ENCODE data around the gene EIF3L.

The EIF3L gene

DNA sequence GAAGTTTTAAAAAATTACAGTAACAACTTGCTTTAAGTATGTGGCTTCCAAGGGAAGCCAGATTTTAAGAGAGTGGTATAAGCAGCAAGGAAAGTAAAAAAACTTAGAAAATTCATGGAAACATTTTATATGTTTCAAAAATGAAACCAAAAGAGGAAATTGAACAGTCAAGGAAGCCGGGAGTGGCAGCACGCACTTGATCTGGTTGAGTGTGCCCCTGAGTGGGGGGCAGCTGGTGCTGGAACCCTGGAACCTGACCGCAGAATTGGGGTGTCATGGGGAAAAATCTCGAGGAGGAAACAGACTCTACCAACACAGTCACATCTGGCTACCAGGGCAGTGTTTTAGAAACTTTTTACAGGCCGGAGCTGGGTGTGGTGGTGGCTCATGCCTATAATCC, 70.9 kb downstream of the EIF3L start:
- H3K4me3 ChIP-seq (ENCODE audit: insufficient read depth, low read length, poor library complexity, severe bottlenecking) = no peak overlapping the region
- H2AFZ ChIP-seq (ENCODE audit: low read depth, low read length, severe bottlenecking) = no peak overlapping the region
- H3K9me2 ChIP-seq (replicated peaks; ENCODE audit: insufficient read depth, low read length) = no peaks in the 10 kb centered on the region
- H3K4me2 ChIP-seq (ENCODE audit: low read depth, low read length, poor library complexity, severe bottlenecking) = no peak overlapping the region
- no peaks in the 10 kb centered on the region for H3F3A ChIP-seq (ENCODE audit: insufficient read depth)
- H3K27me3 ChIP-seq (ENCODE audit: low read length) = no peaks in the 10 kb centered on the region
- H4K20me1 ChIP-seq (ENCODE audit: low read depth, low read length) = no peaks in the 10 kb centered on the region
- H3K36me3 ChIP-seq (ENCODE audit: low read length) = no peaks in the 10 kb centered on the region
- TF ChIP-seq, protein P1, sequence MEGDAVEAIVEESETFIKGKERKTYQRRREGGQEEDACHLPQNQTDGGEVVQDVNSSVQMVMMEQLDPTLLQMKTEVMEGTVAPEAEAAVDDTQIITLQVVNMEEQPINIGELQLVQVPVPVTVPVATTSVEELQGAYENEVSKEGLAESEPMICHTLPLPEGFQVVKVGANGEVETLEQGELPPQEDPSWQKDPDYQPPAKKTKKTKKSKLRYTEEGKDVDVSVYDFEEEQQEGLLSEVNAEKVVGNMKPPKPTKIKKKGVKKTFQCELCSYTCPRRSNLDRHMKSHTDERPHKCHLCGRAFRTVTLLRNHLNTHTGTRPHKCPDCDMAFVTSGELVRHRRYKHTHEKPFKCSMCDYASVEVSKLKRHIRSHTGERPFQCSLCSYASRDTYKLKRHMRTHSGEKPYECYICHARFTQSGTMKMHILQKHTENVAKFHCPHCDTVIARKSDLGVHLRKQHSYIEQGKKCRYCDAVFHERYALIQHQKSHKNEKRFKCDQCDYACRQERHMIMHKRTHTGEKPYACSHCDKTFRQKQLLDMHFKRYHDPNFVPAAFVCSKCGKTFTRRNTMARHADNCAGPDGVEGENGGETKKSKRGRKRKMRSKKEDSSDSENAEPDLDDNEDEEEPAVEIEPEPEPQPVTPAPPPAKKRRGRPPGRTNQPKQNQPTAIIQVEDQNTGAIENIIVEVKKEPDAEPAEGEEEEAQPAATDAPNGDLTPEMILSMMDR (IDR thresholded peaks at IDR 0.05; ENCODE audit: insufficient read depth, low read length, poor library complexity, severe bottlenecking) = no peak
- TF ChIP-seq EZH2phosphoT487 (conservative IDR thresholded peaks at IDR 0.05; ENCODE audit: low read length) = no peak
- no peak overlapping the region for H3K27ac ChIP-seq (ENCODE audit: low read depth, low read length)
- H3K9me3 ChIP-seq (ENCODE audit: insufficient read depth, low read length) = no peaks in the 10 kb centered on the region
- no peak overlapping the region for H3K9ac ChIP-seq (ENCODE audit: low read length)
- no peaks in the 10 kb centered on the region for H3K79me2 ChIP-seq (ENCODE audit: insufficient read depth, low read length)

DNA sequence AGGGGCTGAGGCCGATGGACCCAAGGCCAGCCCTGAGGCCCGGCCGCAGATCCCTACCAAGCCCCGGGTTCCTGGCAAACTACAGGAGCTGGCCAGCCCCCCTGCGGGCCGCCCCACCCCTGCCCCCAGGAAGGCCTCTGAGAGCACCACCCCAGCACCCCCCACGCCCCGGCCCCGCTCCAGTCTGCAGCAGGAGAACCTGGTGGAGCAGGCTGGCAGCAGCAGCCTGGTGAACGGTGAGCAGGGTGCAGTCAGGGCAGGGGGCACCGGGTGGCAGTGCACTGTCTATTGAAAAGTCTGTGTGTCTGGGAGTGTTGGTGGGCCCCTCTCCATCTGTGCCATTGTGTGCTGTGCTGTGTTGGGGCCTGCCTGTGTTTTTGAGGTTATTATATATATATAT, 73.0 kb downstream of the EIF3L start:
- H3K9me3 ChIP-seq (ENCODE audit: insufficient read depth, low read length) = no peaks in the 10 kb centered on the region
- H3K4me2 ChIP-seq (ENCODE audit: low read depth, low read length, poor library complexity, severe bottlenecking) = no peak overlapping the region
- TF ChIP-seq, protein P1 (IDR thresholded peaks at IDR 0.05; ENCODE audit: insufficient read depth, low read length, poor library complexity, severe bottlenecking) = no peak
- no peak for TF ChIP-seq EZH2phosphoT487 (conservative IDR thresholded peaks at IDR 0.05; ENCODE audit: low read length)
- no peaks in the 10 kb centered on the region for H3K36me3 ChIP-seq (ENCODE audit: low read length)
- H3K9ac ChIP-seq (ENCODE audit: low read length) = no peak overlapping the region
- H3K9me2 ChIP-seq (replicated peaks; ENCODE audit: insufficient read depth, low read length) = no peaks in the 10 kb centered on the region
- H3K4me3 ChIP-seq (ENCODE audit: insufficient read depth, low read length, poor library complexity, severe bottlenecking) = no peak overlapping the region
- no peaks in the 10 kb centered on the region for H3K27me3 ChIP-seq (ENCODE audit: low read length)
- no peaks in the 10 kb centered on the region for H4K20me1 ChIP-seq (ENCODE audit: low read depth, low read length)
- H3K27ac ChIP-seq (ENCODE audit: low read depth, low read length) = no peak overlapping the region
- H3K79me2 ChIP-seq (ENCODE audit: insufficient read depth, low read length) = no peaks in the 10 kb centered on the region
- no peaks in the 10 kb centered on the region for H3F3A ChIP-seq (ENCODE audit: insufficient read depth)
- H2AFZ ChIP-seq (ENCODE audit: low read depth, low read length, severe bottlenecking) = no peak overlapping the region

DNA sequence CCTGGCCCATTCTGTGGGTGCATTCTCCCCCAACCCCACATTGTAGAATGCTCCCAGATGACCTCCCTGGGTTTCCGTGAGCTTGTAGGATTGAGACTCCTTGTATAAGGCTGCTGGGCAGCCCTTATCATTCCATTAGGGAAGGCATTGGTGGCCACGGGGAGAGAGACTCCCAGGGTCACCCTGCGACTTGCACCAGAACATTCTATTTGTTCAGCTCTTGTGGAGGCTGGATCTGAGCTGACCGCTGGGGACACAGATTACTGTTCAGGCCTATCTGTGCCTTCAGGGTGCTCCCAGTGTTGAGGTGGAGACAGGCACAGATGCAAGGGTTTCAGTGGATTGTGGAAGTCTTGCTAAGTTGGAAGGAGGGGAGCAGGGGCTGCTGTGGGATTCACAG, 74.7 kb downstream of the EIF3L start:
- Histone ChIP-seq H3K4me2 (ENCODE audit: low read depth, low read length, poor library complexity, severe bottlenecking) (no peak overlapping the region), H3K27ac (ENCODE audit: low read depth, low read length) (no peak overlapping the region), H2AFZ (ENCODE audit: low read depth, low read length, severe bottlenecking) (no peak overlapping the region), H3F3A (ENCODE audit: insufficient read depth) (no peaks in the 10 kb centered on the region), H3K79me2 (ENCODE audit: insufficient read depth, low read length) (no peaks in the 10 kb centered on the region), H3K4me3 (ENCODE audit: insufficient read depth, low read length, poor library complexity, severe bottlenecking) (no peak overlapping the region), H4K20me1 (ENCODE audit: low read depth, low read length) (no peaks in the 10 kb centered on the region), H3K27me3 (ENCODE audit: low read length) (no peaks in the 10 kb centered on the region), H3K9me3 (ENCODE audit: insufficient read depth, low read length) (no peaks in the 10 kb centered on the region), H3K36me3 (ENCODE audit: low read length) (no peaks in the 10 kb centered on the region), H3K9ac (ENCODE audit: low read length) (no peak overlapping the region), H3K9me2 (replicated peaks; ENCODE audit: insufficient read depth, low read length) (no peaks in the 10 kb centered on the region)
- TF ChIP-seq, protein P1 (IDR thresholded peaks at IDR 0.05; ENCODE audit: insufficient read depth, low read length, poor library complexity, severe bottlenecking) = no peak
- TF ChIP-seq EZH2phosphoT487 (conservative IDR thresholded peaks at IDR 0.05; ENCODE audit: low read length) = no peak
